Tibial nerve (tissue), 3 donors: ENCODE measurements around the gene ANKS1A.

Experiments
- CTCF ChIP-seq, 5 experiments: fragments of 200-600 bp in 3 of 5; fragments of 450-650 bp in 2 of 5; sonication (generic) in 3 of 5; IDR thresholded peaks; one replicate each; pipeline ENCODE4 v1.5.1; 2016 to 2019; ENCODE audit warnings: antibody characterized with exemption in 5 of 5, mild to moderate bottlenecking in 3 of 5, moderate library complexity in 2 of 5
- POLR2A ChIP-seq, 2 donors: fragments of 450-650 bp; IDR thresholded peaks; one replicate each; pipeline ENCODE4 v1.6.1; 2017; ENCODE audit warnings: antibody characterized with exemption in 2 of 2, mild to moderate bottlenecking in 2 of 2, moderate library complexity in 2 of 2

GRCh38 chr6:35096129-35096862 is 207.2 kb downstream of the ANKS1A start:
- no peak for TF ChIP-seq CTCF (IDR thresholded peaks at IDR 0.05)
- TF ChIP-seq POLR2A (IDR thresholded peaks at IDR 0.05) = no peak
